ENCODE measurements around the gene PLEKHA7.

PLEKHA7 gene

GRCh38 chr11:16825101-16825500, 189.1 kb downstream of the PLEKHA7 start:
- H3K27me3 ChIP-seq (ENCODE audit: insufficient read depth, poor library complexity, severe bottlenecking) = no peaks in the 10 kb centered on the region
- H3K4me1 ChIP-seq (ENCODE audit: insufficient read depth, poor library complexity, severe bottlenecking) = no peaks in the 10 kb centered on the region
- no peak for DNase-seq (ENCODE audit: low spot score)
- no peak for ATAC-seq (ENCODE audit: low read depth)
- H3K4me3 ChIP-seq (ENCODE audit: severe bottlenecking) = no peak overlapping the region
- no peaks in the 10 kb centered on the region for H3K9me3 ChIP-seq (ENCODE audit: severe bottlenecking)
- TF ChIP-seq CTCF (IDR thresholded peaks at IDR 0.05; ENCODE audit: poor library complexity, severe bottlenecking) = no peak
- H3K36me3 ChIP-seq (ENCODE audit: low read depth) = no peaks in the 10 kb centered on the region
- no peak overlapping the region for H3K27ac ChIP-seq (ENCODE audit: poor library complexity, severe bottlenecking)

- no peak overlapping the region for H3K4me3 ChIP-seq (ENCODE audit: severe bottlenecking)
- TF ChIP-seq CTCF (IDR thresholded peaks at IDR 0.05; ENCODE audit: poor library complexity, severe bottlenecking) = peak; percentile 90
- ATAC-seq (ENCODE audit: low read depth) (peak; percentile 86), DNase-seq (ENCODE audit: low spot score) (no peak)
- no peaks in the 10 kb centered on the region for H3K36me3 ChIP-seq (ENCODE audit: low read depth)
- no peaks in the 10 kb centered on the region for H3K4me1 ChIP-seq (ENCODE audit: insufficient read depth, poor library complexity, severe bottlenecking)
- H3K27me3 ChIP-seq (ENCODE audit: insufficient read depth, poor library complexity, severe bottlenecking) = no peaks in the 10 kb centered on the region
- no peak overlapping the region for H3K27ac ChIP-seq (ENCODE audit: poor library complexity, severe bottlenecking)
- H3K9me3 ChIP-seq (ENCODE audit: severe bottlenecking) = no peaks in the 10 kb centered on the region
These were observed 193.7 kb downstream of the PLEKHA7 start for GRCh38 chr11:16820324-16821092.

- no peak for TF ChIP-seq CTCF (IDR thresholded peaks at IDR 0.05; ENCODE audit: poor library complexity, severe bottlenecking)
- DNase-seq (ENCODE audit: low spot score) = no peak
- H3K9me3 ChIP-seq (ENCODE audit: severe bottlenecking) = no peaks in the 10 kb centered on the region
- no peak overlapping the region for H3K4me3 ChIP-seq (ENCODE audit: severe bottlenecking)
- H3K4me1 ChIP-seq (ENCODE audit: insufficient read depth, poor library complexity, severe bottlenecking) = no peaks in the 10 kb centered on the region
- no peaks in the 10 kb centered on the region for H3K36me3 ChIP-seq (ENCODE audit: low read depth)
- H3K27ac ChIP-seq (ENCODE audit: poor library complexity, severe bottlenecking) = no peak overlapping the region
- ATAC-seq (ENCODE audit: low read depth) = no peak
- H3K27me3 ChIP-seq (ENCODE audit: insufficient read depth, poor library complexity, severe bottlenecking) = no peaks in the 10 kb centered on the region
These were observed 195.9 kb downstream of the PLEKHA7 start for GRCh38 chr11:16818284-16818683.

- TF ChIP-seq CTCF (IDR thresholded peaks at IDR 0.05; ENCODE audit: poor library complexity, severe bottlenecking) = no peak
These were observed 196.9 kb downstream of the PLEKHA7 start for GRCh38 chr11:16817351-16817750.

More at GRCh38 chr11:16817351-16817750, 196.9 kb downstream of the PLEKHA7 start:
- no peaks in the 10 kb centered on the region for H3K27me3 ChIP-seq (ENCODE audit: insufficient read depth, poor library complexity, severe bottlenecking)
- no peaks in the 10 kb centered on the region for H3K4me1 ChIP-seq (ENCODE audit: insufficient read depth, poor library complexity, severe bottlenecking)
- no peak overlapping the region for H3K27ac ChIP-seq (ENCODE audit: poor library complexity, severe bottlenecking)
- no peak for ATAC-seq (ENCODE audit: low read depth)
- H3K4me3 ChIP-seq (ENCODE audit: severe bottlenecking) = no peak overlapping the region
- H3K36me3 ChIP-seq (ENCODE audit: low read depth) = no peaks in the 10 kb centered on the region
- no peaks in the 10 kb centered on the region for H3K9me3 ChIP-seq (ENCODE audit: severe bottlenecking)
- no peak for DNase-seq (ENCODE audit: low spot score)
